GM23338 (cell line): ENCODE results near the gene TIMM29.

Source experiments
- EZH2 ChIP-seq: fragments of 200-600 bp; sonication (generic); IDR thresholded peaks from one replicate; pipeline ENCODE4 v1.8.0; 2017; ENCODE audit warnings: antibody characterized with exemption, mild to moderate bottlenecking, low read depth; ENCODE audit not compliant: unreplicated experiment
- EZH2phosphoT487 ChIP-seq: fragments of 200-600 bp; sonication (generic); IDR thresholded peaks from one replicate; pipeline ENCODE4 v1.8.1; 2018; ENCODE audit warnings: antibody characterized with exemption; ENCODE audit not compliant: unreplicated experiment
- ZNF331 ChIP-seq: fragments of 250-450 bp; sonication (Bioruptor Pico); IDR thresholded peaks from 2 replicates; pipeline ENCODE4 v1.5.0; 2020; ENCODE audit warnings: low read depth, mild to moderate bottlenecking, moderate library complexity
- TF ChIP-seq, protein P1 (sequence below), 2 experiments: fragments of 200-600 bp in 1 of 2; sonication (generic) in 1 of 2; conservative IDR thresholded peaks; 2 replicates each; pipeline versions ENCODE4 v1.5.1 to v1.6.1; 2016 to 2017; ENCODE audit warnings: antibody characterized with exemption in 2 of 2, low read depth in 2 of 2, mild to moderate bottlenecking in 2 of 2, moderate library complexity in 1 of 2

DNA sequence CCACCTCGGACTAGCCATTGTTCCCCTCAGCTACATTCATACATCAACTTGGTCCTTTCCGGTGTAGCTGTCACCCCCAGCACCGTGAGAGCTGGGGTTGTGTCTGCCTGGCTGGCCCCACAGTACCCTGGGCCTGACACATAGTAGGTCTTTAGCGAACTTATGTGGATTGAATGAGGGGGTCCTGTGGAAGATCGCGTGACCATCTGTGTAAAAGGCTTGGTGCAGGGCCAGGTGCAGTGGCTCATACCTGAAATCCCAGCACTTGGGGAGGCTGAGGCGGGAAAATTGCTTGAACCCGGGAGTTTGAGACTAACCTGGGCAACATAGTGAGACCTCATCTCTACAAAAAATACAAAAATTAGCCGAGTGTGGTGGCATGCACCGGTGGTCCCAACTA lies 34.3 kb downstream of the TIMM29 start:
- TF ChIP-seq, protein P1, sequence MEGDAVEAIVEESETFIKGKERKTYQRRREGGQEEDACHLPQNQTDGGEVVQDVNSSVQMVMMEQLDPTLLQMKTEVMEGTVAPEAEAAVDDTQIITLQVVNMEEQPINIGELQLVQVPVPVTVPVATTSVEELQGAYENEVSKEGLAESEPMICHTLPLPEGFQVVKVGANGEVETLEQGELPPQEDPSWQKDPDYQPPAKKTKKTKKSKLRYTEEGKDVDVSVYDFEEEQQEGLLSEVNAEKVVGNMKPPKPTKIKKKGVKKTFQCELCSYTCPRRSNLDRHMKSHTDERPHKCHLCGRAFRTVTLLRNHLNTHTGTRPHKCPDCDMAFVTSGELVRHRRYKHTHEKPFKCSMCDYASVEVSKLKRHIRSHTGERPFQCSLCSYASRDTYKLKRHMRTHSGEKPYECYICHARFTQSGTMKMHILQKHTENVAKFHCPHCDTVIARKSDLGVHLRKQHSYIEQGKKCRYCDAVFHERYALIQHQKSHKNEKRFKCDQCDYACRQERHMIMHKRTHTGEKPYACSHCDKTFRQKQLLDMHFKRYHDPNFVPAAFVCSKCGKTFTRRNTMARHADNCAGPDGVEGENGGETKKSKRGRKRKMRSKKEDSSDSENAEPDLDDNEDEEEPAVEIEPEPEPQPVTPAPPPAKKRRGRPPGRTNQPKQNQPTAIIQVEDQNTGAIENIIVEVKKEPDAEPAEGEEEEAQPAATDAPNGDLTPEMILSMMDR (conservative IDR thresholded peaks at IDR 0.05; ENCODE audit: low read depth in 2 of 2): no peak
- TF ChIP-seq EZH2: no peak
- no peak for TF ChIP-seq ZNF331 (CRISPR knock-in tag)
- TF ChIP-seq EZH2phosphoT487: no peak
